Hepatocyte (in vitro differentiated cells): ENCODE measurements around the gene IQGAP2.

Experiments used
- CTCF ChIP-seq: fragments of 200-600 bp; sonication (generic); IDR thresholded peaks from 2 replicates; pipeline ENCODE4 v1.5.1; 2016; ENCODE audit warnings: antibody characterized with exemption, mild to moderate bottlenecking; ENCODE audit not compliant: poor library complexity
- EZH2 ChIP-seq: fragments of 200-600 bp; sonication (generic); IDR thresholded peaks from 2 replicates; pipeline ENCODE4 v1.6.1; 2016; ENCODE audit warnings: antibody characterized with exemption, mild to moderate bottlenecking, borderline replicate concordance

- TF ChIP-seq CTCF (no peak), EZH2 (no peak)
Observed at GRCh38 chr5:76580981-76581380, 177.9 kb downstream of the IQGAP2 start.
